ENCODE measurements around the gene ARHGEF17. TPM values are rescaled to one million over a fixed set of nuclear protein-coding genes. Genes with fewer than 3 reads are reported as not detected.

The ARHGEF17 gene
- polyA plus RNA-seq, 12 donors, result 36.2 to 55.1 (median 44.6) TPM; not detected in 1

DNA sequence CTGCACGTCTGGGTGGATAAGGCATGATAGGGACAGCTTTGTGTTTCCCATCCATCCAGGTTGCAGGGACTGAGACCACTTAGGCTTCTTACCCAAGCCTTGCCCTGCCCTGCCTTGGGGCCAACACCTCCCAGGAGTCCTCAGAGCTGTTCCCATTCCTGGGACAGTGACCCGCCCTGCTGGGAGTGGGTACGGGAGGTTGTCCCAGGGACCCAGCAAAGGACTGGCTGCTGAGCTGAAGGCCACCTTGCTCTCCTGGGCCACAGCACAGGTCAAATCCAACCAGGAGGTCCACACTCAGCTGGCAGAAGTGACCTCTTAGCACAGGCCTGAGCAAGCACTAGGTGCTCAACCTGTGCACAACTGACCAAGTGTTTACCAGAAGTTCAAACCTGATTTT lies 16.9 kb upstream of the ARHGEF17 start:
- no peak for DNase-seq

DNA sequence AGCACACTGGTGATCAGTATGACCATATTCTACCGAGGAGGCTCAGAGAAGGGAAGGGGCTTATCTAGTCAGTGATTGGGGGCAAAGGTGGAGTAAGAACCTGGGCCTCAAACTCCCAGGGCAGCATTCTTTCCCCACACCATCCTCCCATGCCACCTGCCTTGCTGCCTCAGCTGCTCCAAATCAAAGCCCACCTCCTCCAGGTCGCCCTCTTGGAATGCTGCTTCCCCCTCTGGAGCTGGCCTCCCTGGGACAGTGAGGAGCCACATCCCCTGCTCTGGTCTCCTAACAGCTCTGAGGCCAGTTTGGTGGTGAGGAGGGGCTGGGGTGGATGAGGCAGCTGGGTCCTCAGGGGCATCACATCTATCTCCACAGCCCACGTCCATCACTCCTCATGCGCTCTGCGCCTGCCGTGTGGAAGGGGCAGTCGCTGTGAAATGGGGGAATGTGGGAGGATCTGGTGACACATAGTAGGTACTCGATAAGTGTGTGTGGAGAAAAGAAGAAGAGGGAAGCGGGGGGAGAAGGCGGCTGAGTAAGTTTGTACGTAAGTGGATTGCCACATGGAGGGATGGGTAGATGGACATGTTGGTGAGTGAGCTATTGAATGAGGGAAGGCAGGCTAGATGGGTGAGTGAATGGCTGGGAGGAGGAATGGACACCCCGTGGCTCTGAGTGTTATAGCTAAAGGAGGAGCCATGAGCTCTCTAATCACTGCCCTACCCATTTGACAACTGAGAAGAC lies 16.1 kb upstream of the ARHGEF17 start:
- no peak for DNase-seq

DNA sequence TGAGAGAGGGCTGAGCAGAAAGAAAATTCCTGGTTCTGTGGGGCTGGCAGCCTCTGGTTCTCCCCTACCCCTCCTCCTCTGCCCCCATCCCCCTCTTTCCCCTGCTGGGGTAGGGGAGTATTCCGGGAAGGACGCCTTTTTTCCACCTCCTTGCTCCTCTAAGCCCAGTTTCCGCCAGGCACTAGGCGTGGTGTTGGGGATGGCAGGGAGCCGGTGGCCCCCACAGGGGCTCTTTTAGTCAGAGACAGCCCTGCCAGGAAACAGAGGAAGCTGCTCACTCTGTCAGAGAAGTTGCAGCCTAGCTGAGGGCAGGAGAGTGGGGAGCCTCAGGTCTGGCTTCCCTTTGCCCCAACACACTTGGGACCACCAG lies 15.6 kb upstream of the ARHGEF17 start:
- DNase-seq, result no peak

DNA sequence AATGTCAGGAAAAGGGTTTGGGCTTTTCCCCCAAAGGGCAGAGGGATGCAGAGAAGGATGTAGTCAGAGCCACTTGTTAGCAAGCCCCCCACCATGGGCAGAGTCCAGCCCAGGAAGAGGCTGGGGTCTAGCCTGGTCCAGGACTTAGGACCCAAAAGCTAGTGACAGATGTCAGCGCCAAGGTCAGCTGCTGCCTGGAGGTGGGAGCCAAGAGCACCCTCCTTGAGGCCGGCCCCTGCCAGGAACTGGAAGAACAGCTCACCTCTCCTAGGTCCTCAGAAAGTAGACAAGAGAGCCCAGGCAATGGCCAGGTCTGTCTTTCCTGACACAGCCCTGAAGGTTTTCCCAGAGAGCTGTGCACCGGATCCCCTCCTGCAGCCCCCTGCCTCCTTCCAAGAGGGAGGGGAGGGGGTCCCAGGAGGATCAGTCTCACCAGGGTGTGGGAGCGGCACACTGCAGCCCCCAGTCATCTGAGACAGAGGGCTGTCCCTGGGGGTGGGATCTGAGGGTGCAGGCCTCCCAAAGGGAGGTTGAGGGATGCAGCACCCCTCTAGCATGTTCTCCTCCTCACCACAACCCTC lies 14.6 kb upstream of the ARHGEF17 start:
- no peak for DNase-seq

DNA sequence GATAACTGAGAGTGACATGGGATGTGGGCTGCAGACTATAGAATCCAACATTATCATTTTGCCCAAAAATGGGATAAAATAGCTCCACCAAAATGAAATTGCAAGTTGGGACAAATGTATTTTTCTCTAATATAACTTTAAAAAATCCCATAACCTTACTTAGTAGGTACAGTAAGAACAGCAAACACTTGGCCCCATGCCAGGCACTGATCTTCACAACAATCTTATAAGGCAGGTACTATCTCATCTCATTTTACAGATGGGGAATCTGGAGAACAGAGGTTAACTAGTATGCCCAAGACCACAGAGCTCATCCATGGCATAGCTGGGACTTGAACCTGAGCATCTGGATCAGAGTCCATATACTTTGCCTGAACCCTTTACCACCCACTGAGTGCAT lies 13.5 kb upstream of the ARHGEF17 start:
- DNase-seq, result no peak

DNA sequence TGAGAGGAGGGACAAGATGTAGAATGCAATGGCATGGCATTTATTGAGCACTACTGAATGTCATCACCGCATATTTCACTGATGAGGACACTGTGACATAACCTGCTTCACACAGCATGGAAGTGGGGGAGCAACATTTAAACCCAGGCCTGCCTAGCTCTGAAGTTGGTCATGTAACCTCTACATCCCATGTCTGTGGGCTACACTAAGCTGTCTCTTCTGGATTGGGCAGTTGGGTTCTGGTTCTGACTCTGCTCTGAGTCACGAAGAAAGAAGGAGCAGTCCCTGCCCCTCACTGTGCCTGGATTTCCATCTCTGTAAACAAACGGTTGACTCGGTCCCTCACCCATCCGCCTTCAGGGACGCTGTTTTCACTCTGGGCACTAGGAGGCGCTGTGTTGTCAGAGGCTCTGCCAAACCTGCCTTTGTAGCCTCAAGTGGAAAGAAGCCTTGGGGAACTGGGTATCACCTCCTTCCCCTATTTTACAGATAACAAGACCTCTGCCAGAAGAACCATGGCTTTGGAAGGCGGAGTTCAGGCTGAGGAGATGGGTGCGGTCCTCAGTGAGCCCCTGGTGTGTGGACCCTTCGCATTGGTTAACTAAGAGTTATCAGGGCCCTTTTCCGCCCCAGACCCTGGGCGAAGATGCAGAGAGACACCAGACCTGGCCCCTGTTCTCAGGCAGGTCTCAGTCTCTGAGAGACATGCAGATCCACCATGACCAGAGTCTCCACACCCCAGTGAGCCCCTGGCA lies 12.7 kb upstream of the ARHGEF17 start:
- DNase-seq, result no peak

DNA sequence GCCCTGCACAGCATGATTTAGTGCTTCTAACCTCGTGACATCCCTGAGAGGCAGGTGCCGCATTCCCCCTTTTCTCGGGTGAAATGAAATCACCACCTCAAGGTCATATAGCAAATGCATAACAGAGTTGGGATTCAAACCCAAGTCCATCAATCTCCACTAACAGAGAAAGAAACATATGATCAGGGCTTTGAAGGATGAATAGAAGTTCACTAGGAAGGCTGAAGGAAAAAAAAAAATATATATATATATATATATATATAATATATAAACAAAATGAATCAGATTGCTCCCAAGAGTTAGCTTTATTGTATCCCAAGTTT lies 12.1 kb upstream of the ARHGEF17 start:
- no peak for DNase-seq

DNA sequence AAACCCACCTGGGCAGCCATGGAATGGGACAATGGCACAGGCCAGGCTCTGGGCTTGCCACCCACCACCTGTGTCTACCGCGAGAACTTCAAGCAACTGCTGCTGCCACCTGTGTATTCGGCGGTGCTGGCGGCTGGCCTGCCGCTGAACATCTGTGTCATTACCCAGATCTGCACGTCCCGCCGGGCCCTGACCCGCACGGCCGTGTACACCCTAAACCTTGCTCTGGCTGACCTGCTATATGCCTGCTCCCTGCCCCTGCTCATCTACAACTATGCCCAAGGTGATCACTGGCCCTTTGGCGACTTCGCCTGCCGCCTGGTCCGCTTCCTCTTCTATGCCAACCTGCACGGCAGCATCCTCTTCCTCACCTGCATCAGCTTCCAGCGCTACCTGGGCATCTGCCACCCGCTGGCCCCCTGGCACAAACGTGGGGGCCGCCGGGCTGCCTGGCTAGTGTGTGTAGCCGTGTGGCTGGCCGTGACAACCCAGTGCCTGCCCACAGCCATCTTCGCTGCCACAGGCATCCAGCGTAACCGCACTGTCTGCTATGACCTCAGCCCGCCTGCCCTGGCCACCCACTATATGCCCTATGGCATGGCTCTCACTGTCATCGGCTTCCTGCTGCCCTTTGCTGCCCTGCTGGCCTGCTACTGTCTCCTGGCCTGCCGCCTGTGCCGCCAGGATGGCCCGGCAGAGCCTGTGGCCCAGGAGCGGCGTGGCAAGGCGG lies 11.4 kb upstream of the ARHGEF17 start:
- DNase-seq, result no peak

DNA sequence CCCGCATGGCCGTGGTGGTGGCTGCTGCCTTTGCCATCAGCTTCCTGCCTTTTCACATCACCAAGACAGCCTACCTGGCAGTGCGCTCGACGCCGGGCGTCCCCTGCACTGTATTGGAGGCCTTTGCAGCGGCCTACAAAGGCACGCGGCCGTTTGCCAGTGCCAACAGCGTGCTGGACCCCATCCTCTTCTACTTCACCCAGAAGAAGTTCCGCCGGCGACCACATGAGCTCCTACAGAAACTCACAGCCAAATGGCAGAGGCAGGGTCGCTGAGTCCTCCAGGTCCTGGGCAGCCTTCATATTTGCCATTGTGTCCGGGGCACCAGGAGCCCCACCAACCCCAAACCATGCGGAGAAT lies 10.9 kb upstream of the ARHGEF17 start:
- no peak for DNase-seq

DNA sequence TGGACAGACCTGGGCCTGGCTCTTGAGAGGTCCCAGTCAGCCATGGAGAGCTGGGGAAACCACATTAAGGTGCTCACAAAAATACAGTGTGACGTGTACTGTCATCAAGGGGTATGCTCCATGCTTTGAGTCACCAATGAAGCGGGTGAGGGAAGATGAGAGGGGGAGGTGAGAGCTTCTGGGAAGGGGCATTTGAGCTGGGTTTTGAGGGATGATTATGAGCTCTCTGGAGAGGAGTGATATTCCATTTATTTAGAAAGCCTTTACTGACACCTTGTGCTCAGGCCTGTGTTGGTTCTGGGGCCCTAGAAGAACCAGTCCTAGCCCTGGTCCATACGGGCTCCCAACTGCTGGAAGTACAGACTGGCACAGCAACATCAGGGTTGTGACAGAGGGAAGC lies 10.4 kb upstream of the ARHGEF17 start:
- DNase-seq, result no peak

DNA sequence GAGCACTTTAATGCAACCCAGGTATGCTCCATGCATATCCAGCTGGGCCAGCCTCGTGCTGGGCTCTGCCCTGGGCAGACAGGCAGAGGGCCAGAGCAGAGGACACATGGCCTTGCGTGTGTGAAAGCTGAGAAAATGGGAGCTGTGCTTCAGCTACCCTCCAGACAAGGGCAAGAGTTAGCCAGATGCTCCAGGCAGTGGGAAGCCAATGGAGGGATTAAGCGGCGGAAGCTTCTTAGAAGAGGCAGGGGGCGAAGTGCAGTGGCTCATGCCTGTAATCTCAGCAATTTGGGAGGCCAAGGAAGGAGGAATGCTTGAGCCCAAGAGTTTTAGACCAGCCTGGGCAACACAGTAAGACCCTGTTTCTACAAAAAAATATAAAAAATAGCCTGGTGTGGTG lies 9.8 kb upstream of the ARHGEF17 start:
- no peak for DNase-seq

DNA sequence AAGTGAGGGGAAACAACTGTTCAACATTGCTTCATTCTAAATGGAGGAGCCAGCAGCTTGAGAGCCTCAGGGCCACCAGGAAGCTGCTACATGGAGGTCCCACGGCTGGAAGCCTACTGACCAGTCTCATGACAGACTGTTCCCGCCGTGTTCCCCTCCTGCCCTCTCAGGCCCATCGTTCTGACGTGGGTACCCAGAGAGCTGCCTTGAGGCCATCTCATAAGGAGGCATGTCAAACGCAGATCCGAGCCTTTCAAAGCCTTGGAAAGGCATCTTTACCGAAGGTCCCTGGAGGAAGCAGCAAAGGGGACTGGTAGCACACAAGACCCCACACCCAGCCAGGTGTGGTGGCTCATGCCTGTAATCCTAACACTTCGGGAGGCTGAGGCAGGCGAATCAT lies 8.3 kb upstream of the ARHGEF17 start:
- no peak for DNase-seq

DNA sequence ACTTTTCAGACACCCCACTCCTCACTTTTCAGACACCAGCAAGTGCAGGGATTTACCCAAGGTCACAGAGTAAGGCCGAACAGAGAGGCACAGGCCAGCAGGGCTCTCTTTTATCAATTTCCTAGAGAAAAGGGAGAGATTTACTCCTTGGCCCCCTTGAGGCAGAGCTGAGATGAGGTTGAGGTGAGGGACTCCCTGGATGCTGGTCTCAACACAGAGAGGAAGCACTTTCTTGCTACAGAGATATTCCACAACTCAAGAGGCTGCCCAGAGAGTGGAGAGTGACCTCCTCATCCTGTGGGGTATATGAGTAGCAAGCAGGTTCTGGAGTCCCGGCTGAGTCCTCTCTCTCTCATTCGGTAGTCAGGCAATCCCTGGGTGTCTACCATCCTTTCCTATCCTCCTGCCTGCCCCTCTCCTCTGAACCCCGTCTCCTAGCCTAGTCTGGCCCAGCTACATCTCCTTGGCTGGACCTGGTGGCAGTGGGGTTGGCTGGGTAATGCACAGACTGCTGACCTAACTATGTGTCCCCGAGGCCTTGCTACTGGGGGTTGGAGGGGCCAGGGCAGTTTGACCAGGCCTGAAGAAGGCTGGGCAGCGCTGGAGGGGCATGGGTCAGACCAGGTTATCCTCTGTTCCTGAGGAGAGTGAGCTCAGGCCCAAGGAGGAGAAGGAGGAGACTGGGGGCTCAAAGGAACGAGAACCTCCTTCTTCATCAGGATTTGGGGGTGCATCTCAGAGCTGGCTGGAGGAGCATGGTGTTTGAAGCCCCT lies 1.8 kb upstream of the ARHGEF17 start:
- DNase-seq, result no peak

DNA sequence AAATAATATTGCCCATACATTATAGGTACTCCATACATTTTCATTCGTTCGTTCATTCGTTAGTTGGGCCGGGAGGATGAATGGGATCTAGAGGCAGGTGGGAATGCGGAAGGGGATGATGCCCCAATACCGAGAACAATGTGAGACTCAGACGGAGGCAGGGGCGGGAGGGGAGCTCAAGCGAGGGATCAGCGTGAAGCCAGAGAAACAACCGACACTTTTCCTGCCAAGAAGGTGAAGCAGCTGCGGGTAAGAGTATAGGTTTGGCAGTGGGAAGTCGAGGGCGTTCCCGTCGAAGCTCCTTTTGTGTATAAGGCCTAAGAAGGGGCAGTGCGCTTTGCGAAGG lies 1.1 kb upstream of the ARHGEF17 start:
- no peak for DNase-seq

DNA sequence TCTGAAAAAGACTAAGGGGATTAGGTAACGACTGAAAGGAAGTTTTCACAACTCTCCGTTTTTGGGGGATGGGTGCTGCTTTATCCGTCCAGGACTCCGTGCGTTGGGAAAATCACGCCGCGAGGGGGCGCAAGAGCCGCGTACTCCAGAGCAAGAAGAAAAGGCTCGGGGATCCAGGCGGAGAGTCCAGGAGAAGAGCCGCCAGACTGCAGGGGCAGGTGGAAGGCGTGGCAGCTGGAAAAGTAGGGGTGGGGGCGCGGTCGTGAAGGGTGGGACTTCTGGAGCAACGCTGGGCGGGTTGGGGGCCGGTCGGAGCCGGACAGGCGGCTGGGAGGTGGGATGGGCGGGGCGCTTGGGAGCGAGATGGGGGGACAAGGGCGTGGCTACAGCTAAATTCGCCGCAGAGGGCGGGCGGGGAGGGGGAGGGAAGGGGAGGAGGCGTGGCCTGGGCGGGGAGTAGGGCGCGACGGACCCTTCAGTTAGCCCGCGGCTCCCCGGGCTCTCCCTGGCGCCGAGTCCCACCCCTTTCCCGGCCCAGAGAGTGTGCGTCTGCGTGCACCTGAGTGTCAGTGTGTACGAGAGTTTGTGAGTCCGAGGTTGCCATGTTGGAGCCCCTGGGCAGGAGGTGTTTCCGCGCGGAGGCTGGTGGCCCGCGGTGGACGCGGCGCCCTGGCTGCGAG lies 613 bp upstream of the ARHGEF17 start:
- peak; percentile 97 for DNase-seq

DNA sequence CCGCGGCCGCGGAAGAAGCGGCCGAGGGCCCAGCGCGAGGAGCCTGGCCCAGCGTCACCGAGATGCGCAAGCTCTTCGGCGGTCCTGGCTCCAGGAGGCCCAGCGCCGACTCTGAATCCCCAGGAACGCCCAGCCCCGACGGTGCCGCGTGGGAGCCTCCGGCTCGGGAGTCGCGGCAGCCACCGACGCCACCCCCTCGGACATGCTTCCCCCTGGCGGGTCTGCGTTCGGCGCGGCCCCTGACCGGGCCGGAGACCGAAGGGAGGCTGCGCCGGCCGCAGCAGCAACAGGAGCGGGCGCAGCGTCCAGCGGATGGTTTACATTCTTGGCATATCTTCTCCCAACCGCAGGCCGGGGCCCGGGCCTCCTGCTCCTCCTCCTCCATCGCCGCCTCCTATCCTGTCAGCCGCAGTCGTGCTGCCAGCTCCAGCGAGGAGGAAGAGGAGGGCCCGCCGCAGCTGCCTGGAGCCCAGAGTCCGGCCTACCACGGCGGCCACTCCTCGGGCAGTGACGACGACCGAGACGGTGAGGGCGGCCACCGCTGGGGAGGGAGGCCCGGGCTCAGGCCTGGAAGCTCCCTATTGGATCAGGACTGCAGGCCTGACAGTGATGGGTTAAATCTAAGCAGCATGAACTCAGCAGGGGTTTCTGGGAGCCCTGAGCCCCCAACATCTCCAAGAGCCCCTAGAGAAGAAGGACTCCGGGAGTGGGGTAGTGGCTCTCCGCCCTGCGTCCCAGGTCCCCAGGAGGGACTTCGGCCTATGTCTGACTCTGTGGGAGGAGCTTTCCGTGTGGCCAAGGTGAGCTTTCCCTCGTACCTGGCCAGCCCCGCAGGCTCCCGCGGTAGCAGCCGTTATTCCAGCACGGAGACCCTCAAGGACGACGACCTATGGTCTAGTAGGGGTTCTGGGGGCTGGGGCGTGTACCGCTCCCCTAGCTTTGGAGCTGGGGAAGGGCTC lies 1.2 kb downstream of the ARHGEF17 start:
- DNase-seq, result peak; percentile 88

DNA sequence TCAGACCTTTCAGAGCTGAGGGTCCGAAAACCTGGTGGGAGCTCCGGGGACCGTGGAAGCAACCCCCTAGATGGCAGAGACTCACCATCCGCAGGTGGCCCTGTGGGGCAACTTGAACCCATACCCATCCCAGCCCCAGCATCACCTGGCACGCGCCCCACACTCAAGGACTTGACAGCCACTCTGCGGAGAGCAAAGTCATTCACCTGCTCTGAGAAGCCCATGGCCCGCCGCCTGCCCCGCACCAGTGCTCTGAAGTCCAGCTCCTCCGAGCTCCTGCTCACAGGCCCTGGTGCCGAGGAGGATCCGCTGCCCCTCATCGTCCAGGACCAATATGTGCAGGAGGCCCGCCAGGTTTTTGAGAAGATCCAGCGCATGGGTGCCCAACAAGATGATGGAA lies 2.0 kb downstream of the ARHGEF17 start:
- DNase-seq, result no peak

DNA sequence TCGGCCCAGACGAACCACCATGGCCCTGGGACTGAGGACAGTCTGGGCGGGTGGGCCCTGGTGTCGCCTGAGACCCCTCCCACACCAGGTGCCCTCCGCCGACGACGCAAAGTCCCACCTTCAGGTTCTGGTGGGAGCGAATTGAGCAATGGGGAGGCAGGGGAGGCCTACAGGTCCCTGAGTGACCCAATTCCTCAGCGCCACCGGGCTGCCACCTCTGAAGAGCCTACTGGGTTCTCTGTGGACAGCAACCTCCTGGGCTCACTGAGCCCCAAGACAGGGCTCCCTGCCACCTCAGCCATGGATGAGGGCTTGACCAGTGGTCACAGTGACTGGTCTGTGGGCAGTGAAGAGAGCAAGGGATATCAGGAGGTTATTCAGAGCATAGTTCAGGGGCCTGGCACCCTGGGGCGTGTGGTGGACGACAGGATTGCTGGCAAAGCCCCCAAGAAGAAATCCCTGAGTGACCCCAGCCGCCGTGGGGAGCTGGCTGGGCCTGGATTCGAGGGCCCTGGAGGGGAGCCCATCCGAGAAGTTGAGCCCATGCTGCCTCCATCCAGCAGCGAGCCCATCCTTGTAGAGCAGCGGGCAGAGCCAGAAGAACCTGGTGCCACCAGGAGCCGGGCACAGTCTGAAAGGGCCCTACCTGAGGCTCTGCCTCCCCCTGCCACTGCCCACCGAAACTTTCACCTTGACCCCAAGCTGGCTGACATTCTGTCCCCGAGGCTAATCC lies 2.8 kb downstream of the ARHGEF17 start:
- no peak for DNase-seq

DNA sequence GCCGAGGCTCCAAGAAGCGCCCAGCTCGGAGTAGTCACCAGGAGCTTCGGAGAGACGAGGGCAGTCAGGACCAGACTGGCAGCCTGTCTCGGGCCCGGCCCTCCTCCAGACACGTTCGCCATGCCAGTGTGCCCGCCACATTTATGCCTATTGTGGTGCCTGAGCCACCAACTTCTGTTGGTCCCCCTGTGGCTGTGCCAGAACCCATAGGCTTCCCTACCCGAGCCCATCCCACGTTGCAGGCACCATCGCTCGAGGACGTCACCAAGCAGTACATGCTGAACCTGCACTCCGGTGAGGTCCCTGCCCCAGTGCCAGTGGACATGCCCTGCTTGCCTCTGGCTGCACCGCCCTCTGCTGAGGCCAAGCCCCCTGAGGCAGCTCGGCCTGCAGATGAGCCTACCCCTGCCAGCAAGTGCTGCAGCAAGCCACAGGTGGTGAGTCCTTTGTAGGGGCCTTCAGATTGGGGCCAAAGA lies 3.4 kb downstream of the ARHGEF17 start:
- DNase-seq, result no peak
